Thyroid gland (tissue), 4 donors: Measurements from ENCODE around the gene MSH3.

Experiments used
- POLR2A ChIP-seq, 2 donors: fragments of 450-650 bp; IDR thresholded peaks; one replicate each; pipeline ENCODE4 v1.6.1; 2017; ENCODE audit warnings: antibody characterized with exemption in 2 of 2, mild to moderate bottlenecking in 2 of 2, moderate library complexity in 1 of 2
- TF ChIP-seq, protein P1 (sequence below), 6 experiments: fragments of 200-600 bp in 3 of 6; fragments of 450-650 bp in 3 of 6; sonication (generic) in 3 of 6; IDR thresholded peaks; one replicate each; pipeline ENCODE4 v1.5.1; 2016 to 2019; ENCODE audit warnings: antibody characterized with exemption in 6 of 6, mild to moderate bottlenecking in 2 of 6, inconsistent platforms in 1 of 6, moderate library complexity in 1 of 6

DNA sequence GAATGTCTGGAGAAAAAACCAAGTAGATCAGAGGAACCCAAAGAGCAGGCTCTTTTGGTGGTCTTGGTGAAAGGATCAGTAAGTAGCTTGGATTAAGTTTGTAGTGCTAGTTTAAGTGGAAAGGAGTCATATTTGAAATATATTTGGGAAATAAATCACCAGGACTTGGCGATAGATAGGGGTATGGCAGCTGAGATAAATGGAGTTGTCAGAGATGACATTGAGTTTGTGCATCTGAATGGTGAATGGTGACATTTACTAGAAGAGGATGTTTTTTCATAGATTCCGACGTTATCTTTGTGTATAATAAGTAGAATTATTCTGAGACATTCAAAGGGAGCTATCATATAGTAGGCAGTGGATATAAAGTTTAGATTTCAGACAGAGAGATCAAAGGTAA, 162.1 kb downstream of the MSH3 start:
- TF ChIP-seq, protein P1, sequence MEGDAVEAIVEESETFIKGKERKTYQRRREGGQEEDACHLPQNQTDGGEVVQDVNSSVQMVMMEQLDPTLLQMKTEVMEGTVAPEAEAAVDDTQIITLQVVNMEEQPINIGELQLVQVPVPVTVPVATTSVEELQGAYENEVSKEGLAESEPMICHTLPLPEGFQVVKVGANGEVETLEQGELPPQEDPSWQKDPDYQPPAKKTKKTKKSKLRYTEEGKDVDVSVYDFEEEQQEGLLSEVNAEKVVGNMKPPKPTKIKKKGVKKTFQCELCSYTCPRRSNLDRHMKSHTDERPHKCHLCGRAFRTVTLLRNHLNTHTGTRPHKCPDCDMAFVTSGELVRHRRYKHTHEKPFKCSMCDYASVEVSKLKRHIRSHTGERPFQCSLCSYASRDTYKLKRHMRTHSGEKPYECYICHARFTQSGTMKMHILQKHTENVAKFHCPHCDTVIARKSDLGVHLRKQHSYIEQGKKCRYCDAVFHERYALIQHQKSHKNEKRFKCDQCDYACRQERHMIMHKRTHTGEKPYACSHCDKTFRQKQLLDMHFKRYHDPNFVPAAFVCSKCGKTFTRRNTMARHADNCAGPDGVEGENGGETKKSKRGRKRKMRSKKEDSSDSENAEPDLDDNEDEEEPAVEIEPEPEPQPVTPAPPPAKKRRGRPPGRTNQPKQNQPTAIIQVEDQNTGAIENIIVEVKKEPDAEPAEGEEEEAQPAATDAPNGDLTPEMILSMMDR (IDR thresholded peaks at IDR 0.05) = no peak
- TF ChIP-seq POLR2A (IDR thresholded peaks at IDR 0.05) = no peak
